ENCODE data around the gene RTP4.

GRCh38 chr3:187383246-187383645 is 15.1 kb downstream of the RTP4 start:
- no peak for TF ChIP-seq POLR2AphosphoS5 (IDR thresholded peaks at IDR 0.05; ENCODE audit: borderline replicate concordance, low read depth, low read length)
- TF ChIP-seq FOXP2 (optimal IDR thresholded peaks at IDR 0.05; ENCODE audit: control extremely low read depth, extremely low read length, insufficient read depth), result no peak
- TF ChIP-seq EZH2 (IDR thresholded peaks at IDR 0.05), result no peak
